ENCODE measurements around the gene NAALADL2. TPM values are rescaled to one million over a fixed set of nuclear protein-coding genes. Genes with fewer than 3 reads are reported as not detected.

Gene NAALADL2
- total and polyA plus RNA-seq, 4 donors, result 0.28 to 4.6 (median 3.1) TPM

- Histone ChIP-seq H3K27ac (ENCODE audit: low read depth in 1 of 2, low read length in 2 of 2) (no peak overlapping the region), H3K36me3 (ENCODE audit: control insufficient read depth in 4 of 4, insufficient read depth in 3 of 4, low read depth in 1 of 4, low read length in 3 of 4) (no peaks in the 10 kb centered on the region), H3K9ac (ENCODE audit: low read depth in 1 of 2, low read length in 2 of 2) (no peak overlapping the region), H3K9me3 (ENCODE audit: control insufficient read depth in 4 of 4, low read length in 3 of 4) (no peaks in the 10 kb centered on the region), H3K4me1 (ENCODE audit: control insufficient read depth in 4 of 4, insufficient read depth in 4 of 4, low read length in 3 of 4) (no peaks in the 10 kb centered on the region), H3K27me3 (ENCODE audit: control insufficient read depth in 4 of 4, insufficient read depth in 4 of 4, low read length in 3 of 4) (no peaks in the 10 kb centered on the region), H3K4me3 (ENCODE audit: low read depth in 1 of 3, low read length in 3 of 3) (no peak overlapping the region)
- no peak for DNase-seq (ENCODE audit: low spot score)
- 79% methylated on average over 1 of the region's 1 CpG for WGBS
- TF ChIP-seq CTCF (IDR thresholded peaks at IDR 0.05; ENCODE audit: low read depth, low read length, missing input control), result no peak
- no peak for TF ChIP-seq HNF4G (IDR thresholded peaks at IDR 0.05)
- no peak for TF ChIP-seq EGR1 (IDR thresholded peaks at IDR 0.05; ENCODE audit: low read depth in 2 of 2)
- no peak for TF ChIP-seq ZBTB33 (IDR thresholded peaks at IDR 0.05)
- no peak for TF ChIP-seq MAX (IDR thresholded peaks at IDR 0.05)
These were observed 420.8 kb downstream of the NAALADL2 start for GRCh38 chr3:175279911-175280310.

GRCh38 chr3:175287361-175287963, 428.3 kb downstream of the NAALADL2 start:
- no peaks in the 10 kb centered on the region for H3K36me3 ChIP-seq (ENCODE audit: control insufficient read depth in 4 of 4, insufficient read depth in 3 of 4, low read depth in 1 of 4, low read length in 3 of 4)
- no peak overlapping the region for H3K9ac ChIP-seq (ENCODE audit: low read depth in 1 of 2, low read length in 2 of 2)
- no peaks in the 10 kb centered on the region for H3K9me3 ChIP-seq (ENCODE audit: control insufficient read depth in 4 of 4, low read length in 3 of 4)
- TF ChIP-seq REST (IDR thresholded peaks at IDR 0.05) (no peak), HNF4G (IDR thresholded peaks at IDR 0.05) (no peak), RAD21 (IDR thresholded peaks at IDR 0.05) (no peak), FOXA1 (IDR thresholded peaks at IDR 0.05) (no peak), GABPA (IDR thresholded peaks at IDR 0.05 in 1 of 2, conservative IDR thresholded peaks at IDR 0.05 in 1 of 2) (no peak), RXRA (IDR thresholded peaks at IDR 0.05) (no peak)
- WGBS, result 86% methylated on average over 3 of the region's 3 CpGs
- H3K27me3 ChIP-seq (ENCODE audit: control insufficient read depth in 4 of 4, insufficient read depth in 4 of 4, low read length in 3 of 4), result no peaks in the 10 kb centered on the region
- no peak for DNase-seq (ENCODE audit: low spot score)
- H3K27ac ChIP-seq (ENCODE audit: low read depth in 1 of 2, low read length in 2 of 2), result no peak overlapping the region
- H3K4me3 ChIP-seq (ENCODE audit: low read depth in 1 of 3, low read length in 3 of 3), result no peak overlapping the region
- no peaks in the 10 kb centered on the region for H3K4me1 ChIP-seq (ENCODE audit: control insufficient read depth in 4 of 4, insufficient read depth in 4 of 4, low read length in 3 of 4)

All from liver (tissue), 9 donors.